H54 (cell line): Measurements from ENCODE around the gene DOCK8.

Experiments
- DNase-seq: peaks from one replicate; pipeline ENCODE4 v3.0.0; 2011; ENCODE audit warnings: low spot score, mixed read lengths; ENCODE audit not compliant: insufficient read length
- FAIRE-seq: peaks from 3 replicates; lab custom pipeline; 2011; peaks lifted over from hg19 to GRCh38; lab: Jason Lieb, UNC
- POLR2A ChIP-seq: IDR thresholded peaks from 2 replicates; pipeline ENCODE4 v1.6.1; 2011; ENCODE audit warnings: low read depth, mild to moderate bottlenecking, low read length

The DOCK8 gene

GRCh38 chr9:336039-336438, 121.4 kb downstream of the DOCK8 start:
- FAIRE-seq (no peak), DNase-seq (no peak)
- TF ChIP-seq POLR2A: no peak

DNA sequence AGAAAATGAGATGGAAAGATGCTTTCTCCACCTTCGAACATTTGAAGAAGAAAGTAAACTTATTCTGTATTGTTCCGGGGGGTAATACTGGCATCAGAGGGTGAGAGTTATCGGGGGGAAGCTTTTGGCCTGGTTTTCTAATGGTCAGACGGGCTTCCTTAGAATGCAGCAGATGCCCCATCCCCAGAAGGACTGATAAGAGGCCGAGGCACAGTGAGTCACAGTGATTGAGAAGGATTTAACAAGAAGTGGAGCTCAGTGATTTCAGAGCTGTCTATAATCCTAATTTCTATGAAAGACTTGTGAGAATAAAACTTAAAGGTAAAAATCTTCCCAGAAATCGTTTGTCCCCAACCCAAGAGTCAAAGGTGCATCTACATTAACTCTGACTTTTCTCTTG, 123.9 kb downstream of the DOCK8 start:
- FAIRE-seq (no peak), DNase-seq (no peak)
- no peak for TF ChIP-seq POLR2A

GRCh38 chr9:341634-342421, 127.2 kb downstream of the DOCK8 start:
- FAIRE-seq (no peak), DNase-seq (no peak)
- no peak for TF ChIP-seq POLR2A

- no peak for TF ChIP-seq POLR2A
- FAIRE-seq (no peak), DNase-seq (no peak)
Observed at GRCh38 chr9:343773-344172, 129.1 kb downstream of the DOCK8 start.

- FAIRE-seq: no peak
- no peak for TF ChIP-seq POLR2A
Observed at GRCh38 chr9:346111-346571, 131.5 kb downstream of the DOCK8 start.

DNA sequence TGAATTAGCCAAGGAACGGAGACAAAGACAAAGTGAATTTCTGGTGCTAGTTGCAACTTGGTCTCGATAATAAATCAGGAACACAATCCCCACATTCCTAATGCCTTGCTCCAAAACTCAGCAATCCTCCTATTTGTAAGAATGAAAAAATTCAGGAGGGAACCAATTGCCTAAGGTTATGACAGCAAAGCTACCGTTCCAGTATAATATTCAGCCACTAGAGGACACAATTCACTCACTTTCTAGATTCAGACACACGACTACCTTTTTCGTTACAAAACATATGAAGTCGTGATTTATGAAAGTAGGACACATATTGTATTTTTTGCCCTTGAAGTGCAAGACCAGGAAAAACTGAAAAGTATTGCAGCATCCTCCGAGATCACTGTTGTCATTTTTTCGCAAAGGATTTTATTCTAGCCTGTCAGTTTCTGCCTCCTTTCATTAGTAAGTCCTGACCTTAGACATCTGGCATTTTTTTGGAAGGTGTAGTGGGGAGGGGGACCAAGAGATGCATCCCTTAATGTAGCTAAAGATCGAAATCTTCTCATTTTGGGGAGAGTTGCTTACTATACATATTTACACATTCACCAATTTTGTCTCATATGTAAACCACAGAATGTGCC, 133.1 kb downstream of the DOCK8 start:
- no peak for TF ChIP-seq POLR2A
- FAIRE-seq: peak; percentile 58
- DNase-seq: peak; percentile 4

More at GRCh38 chr9:346111-346571, 131.5 kb downstream of the DOCK8 start:
- DNase-seq: no peak

GRCh38 chr9:350384-350783, 135.7 kb downstream of the DOCK8 start:
- no peak for DNase-seq
- no peak for FAIRE-seq
- no peak for TF ChIP-seq POLR2A

DNA sequence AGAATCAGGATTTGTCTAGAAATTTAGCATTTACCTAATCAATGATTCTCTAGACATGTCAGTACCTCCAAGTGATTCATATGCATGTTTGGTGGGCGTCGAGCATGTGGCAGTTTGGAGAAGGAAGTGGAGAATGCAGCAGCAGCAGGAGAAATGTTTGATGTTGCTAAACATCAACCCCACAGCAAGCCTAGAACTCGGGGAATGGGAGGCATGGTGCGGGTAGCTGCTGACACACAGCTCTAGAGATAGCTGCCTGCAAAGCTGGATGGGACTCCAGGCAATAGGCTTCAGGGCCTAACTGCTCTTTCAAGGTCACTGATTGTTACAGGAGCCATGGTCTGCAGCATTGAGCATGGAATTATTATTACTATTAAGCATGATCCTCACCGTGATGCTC, 137.3 kb downstream of the DOCK8 start:
- no peak for TF ChIP-seq POLR2A
- FAIRE-seq (no peak), DNase-seq (no peak)

GRCh38 chr9:353077-353476, 138.4 kb downstream of the DOCK8 start:
- no peak for TF ChIP-seq POLR2A
- DNase-seq (no peak), FAIRE-seq (no peak)

DNA sequence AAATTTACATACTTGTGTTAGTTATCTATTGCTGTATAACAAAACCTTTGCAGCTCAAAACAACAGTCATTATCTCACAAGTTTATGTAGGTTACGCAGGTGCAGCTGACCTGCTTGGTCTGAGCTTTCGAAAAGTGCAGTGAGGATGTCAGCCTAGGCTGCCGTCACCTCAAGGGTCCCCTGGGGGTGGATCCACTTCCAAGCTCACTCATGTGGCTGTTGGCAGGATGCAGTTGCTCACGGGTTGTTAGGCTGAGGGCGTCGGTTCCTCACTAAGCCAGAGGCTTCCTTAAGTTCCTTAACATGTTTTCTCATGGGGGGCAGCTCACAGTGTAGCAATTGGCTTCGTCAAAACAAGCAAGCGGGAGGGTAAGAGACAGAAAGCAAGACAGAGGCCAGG, 139.8 kb downstream of the DOCK8 start:
- FAIRE-seq (no peak), DNase-seq (no peak)
- TF ChIP-seq POLR2A: no peak

DNA sequence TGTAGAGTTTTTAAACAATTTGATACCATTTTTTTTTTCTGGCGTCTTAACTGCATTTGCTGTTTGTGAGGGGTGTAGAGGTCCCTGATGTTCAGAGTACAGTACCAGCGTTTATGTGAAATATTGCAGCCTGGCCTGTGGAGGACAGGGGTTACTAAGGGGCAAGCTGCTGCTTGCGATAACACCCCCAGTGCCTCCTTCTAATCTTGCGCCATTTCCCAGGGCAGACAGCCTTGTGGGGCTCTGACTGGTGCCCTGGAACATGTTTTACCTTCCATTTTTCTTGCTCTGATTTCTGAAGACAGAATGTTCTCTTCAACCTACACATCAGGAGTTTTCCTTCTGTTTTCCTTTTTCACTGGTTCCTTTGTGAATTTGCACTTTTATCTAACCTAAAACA, 142.9 kb downstream of the DOCK8 start:
- FAIRE-seq (no peak), DNase-seq (no peak)
- no peak for TF ChIP-seq POLR2A

DNA sequence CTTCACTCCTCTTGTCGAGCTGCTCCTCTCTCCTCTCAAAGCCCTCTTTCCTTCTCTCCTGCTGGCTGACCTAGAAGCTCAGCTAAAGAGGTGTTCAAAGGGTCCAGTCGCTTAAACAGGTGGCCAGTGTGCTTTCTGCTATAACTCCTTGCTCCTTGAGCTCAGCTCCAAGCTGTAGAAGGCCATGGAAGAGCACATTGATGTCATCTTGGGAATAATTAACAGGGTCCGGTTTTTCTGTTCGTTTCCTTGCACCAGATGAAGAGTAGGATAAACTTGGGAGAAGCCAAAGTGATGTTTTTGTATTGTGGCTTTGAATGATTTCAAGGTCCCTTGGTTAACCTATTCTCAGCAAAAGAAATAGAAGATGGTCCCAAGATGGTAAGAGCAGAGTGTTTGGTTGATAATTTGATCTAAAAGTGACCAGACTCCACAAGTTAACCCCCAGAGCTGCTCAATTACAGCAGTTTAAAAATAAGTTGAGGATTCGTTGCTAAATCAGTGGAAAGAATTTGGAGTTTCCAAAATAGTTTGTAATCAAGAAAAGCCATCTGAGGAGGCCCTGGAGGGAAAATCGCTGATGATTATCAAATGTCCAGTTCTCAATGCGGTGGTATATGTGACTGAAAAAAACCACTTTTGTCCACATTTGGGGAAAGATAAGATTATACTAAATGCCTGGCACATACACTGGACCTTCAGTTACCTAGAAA, 148.1 kb downstream of the DOCK8 start:
- DNase-seq: no peak
- FAIRE-seq: no peak

GRCh38 chr9:363274-363612, 148.6 kb downstream of the DOCK8 start:
- no peak for DNase-seq
- TF ChIP-seq POLR2A: no peak
- FAIRE-seq: no peak

More for the DNA sequence above, 148.1 kb downstream of the DOCK8 start:
- no peak for TF ChIP-seq POLR2A

- FAIRE-seq (no peak), DNase-seq (no peak)
- TF ChIP-seq POLR2A: no peak
Observed at GRCh38 chr9:365436-365835, 150.8 kb downstream of the DOCK8 start.
